ENCODE data around the gene CLASP1.

CLASP1 gene

GRCh38 chr2:121605820-121606733, 43.2 kb downstream of the CLASP1 start:
- peaks cover 0 to 65% (median 8%) of the 10 kb centered on the region in 11 experiments; a peak in 10 of 22 replicates for H4K20me1 ChIP-seq
- no peak overlapping the region for H3K9ac ChIP-seq
- no peaks in the 10 kb centered on the region; a peak in 1 of 20 replicates for H3K4me1 ChIP-seq
- no peak overlapping the region for H3K27ac ChIP-seq
- H3K36me3 ChIP-seq = peaks cover 59 to 86% (median 72%) of the 10 kb centered on the region in 11 experiments
- peaks cover 15 to 80% (median 49%) of the 10 kb centered on the region in 11 experiments for H3K9me3 ChIP-seq (replicated peaks in 1 of 11)
- no peak for TF ChIP-seq Cebpa-rat (IDR thresholded peaks at IDR 0.05)
- H3K4me2 ChIP-seq = no peak overlapping the region
- H3K4me3 ChIP-seq = no peak overlapping the region
- no peaks in the 10 kb centered on the region for H3K27me3 ChIP-seq

- Histone ChIP-seq H3K9me3 (replicated peaks in 1 of 11) (peaks cover 0 to 51% (median 20%) of the 10 kb centered on the region in 11 experiments; a peak in 15 of 22 replicates), H4K20me1 (peaks cover 0 to 84% (median 8%) of the 10 kb centered on the region in 11 experiments; a peak in 11 of 22 replicates), H3K4me1 (peaks cover 0 to 9% (median 5%) of the 10 kb centered on the region in 10 experiments; a peak in 11 of 20 replicates), H3K4me3 (no peak overlapping the region), H3K4me2 (no peak overlapping the region), H3K27ac (no peak overlapping the region), H3K9ac (no peak overlapping the region), H3K27me3 (no peaks in the 10 kb centered on the region), H3K36me3 (peaks cover 66 to 95% (median 83%) of the 10 kb centered on the region in 11 experiments)
- TF ChIP-seq Cebpa-rat (IDR thresholded peaks at IDR 0.05) = no peak
Observed at GRCh38 chr2:121603185-121603584, 46.1 kb downstream of the CLASP1 start.

- Histone ChIP-seq H3K36me3 (peaks cover 43 to 81% (median 71%) of the 10 kb centered on the region in 11 experiments), H3K4me2 (no peak overlapping the region)
- no peak for TF ChIP-seq Cebpa-rat (IDR thresholded peaks at IDR 0.05)
Observed at GRCh38 chr2:121599963-121600651, 49.2 kb downstream of the CLASP1 start.

GRCh38 chr2:121598087-121598486, 51.2 kb downstream of the CLASP1 start:
- H3K4me2 ChIP-seq = peak overlapping the region in 10 of 11 experiments; percentile 69 to 86 (median 78); a peak in 9 of 22 replicates
- no peak overlapping the region for H3K4me3 ChIP-seq
- no peak overlapping the region for H3K9ac ChIP-seq

More at GRCh38 chr2:121599963-121600651, 49.2 kb downstream of the CLASP1 start:
- no peak overlapping the region for H3K9ac ChIP-seq
- peaks cover 0 to 83% (median 8%) of the 10 kb centered on the region in 11 experiments; a peak in 11 of 22 replicates for H4K20me1 ChIP-seq
- no peak overlapping the region for H3K4me3 ChIP-seq
- H3K4me1 ChIP-seq = peaks cover 26 to 39% (median 33%) of the 10 kb centered on the region in 10 experiments
- no peaks in the 10 kb centered on the region for H3K27me3 ChIP-seq
- peaks cover 0 to 23% (median 11%) of the 10 kb centered on the region in 11 experiments; a peak in 12 of 22 replicates for H3K9me3 ChIP-seq (replicated peaks in 1 of 11)
- H3K27ac ChIP-seq = no peak overlapping the region

GRCh38 chr2:121596221-121597080, 52.8 kb downstream of the CLASP1 start:
- Histone ChIP-seq H3K9ac (peak overlapping the region; percentile 69 to 84 (median 76)), H3K4me2 (peak overlapping the region; percentile 69 to 86 (median 80)), H3K9me3 (replicated peaks in 1 of 11) (0 out of 22 replicates have a peak, but pooled peaks cover 0 to 3% (median 0%) of the 10 kb centered on the region in 11 experiments), H3K4me1 (peaks cover 26 to 41% (median 35%) of the 10 kb centered on the region in 10 experiments), H3K27me3 (no peaks in the 10 kb centered on the region), H4K20me1 (peaks cover 0 to 79% (median 13%) of the 10 kb centered on the region in 11 experiments; a peak in 15 of 22 replicates), H3K36me3 (peaks cover 8 to 66% (median 47%) of the 10 kb centered on the region in 11 experiments), H3K27ac (peak overlapping the region; percentile 57 to 90 (median 84)), H3K4me3 (peak overlapping the region; percentile 36 to 62 (median 48); a peak in 18 of 20 replicates)
- peak in 9 of 11 experiments; percentile 12 to 83 (median 59); a peak in 9 of 22 replicates for TF ChIP-seq Cebpa-rat (IDR thresholded peaks at IDR 0.05)

More at GRCh38 chr2:121598087-121598486, 51.2 kb downstream of the CLASP1 start:
- Histone ChIP-seq H3K36me3 (peaks cover 24 to 81% (median 61%) of the 10 kb centered on the region in 11 experiments), H3K9me3 (replicated peaks in 1 of 11) (peaks cover 0 to 15% (median 0%) of the 10 kb centered on the region in 11 experiments; a peak in 3 of 22 replicates), H4K20me1 (peaks cover 0 to 76% (median 8%) of the 10 kb centered on the region in 11 experiments; a peak in 11 of 22 replicates), H3K4me1 (peaks cover 26 to 40% (median 33%) of the 10 kb centered on the region in 10 experiments), H3K27me3 (no peaks in the 10 kb centered on the region), H3K27ac (peak overlapping the region in 2 of 11 experiments; percentile 19 to 90; a peak in 1 of 22 replicates)
- TF ChIP-seq Cebpa-rat (IDR thresholded peaks at IDR 0.05) = no peak

GRCh38 chr2:121595012-121595891, 54.0 kb downstream of the CLASP1 start:
- H3K36me3 ChIP-seq = peaks cover under 1 to 59% (median 35%) of the 10 kb centered on the region in 11 experiments
- H3K9ac ChIP-seq = peak overlapping the region in 5 of 11 experiments; percentile 72 to 84 (median 79); a peak in 8 of 22 replicates
- no peaks in the 10 kb centered on the region for H3K27me3 ChIP-seq
- peaks cover 0 to 77% (median 22%) of the 10 kb centered on the region in 11 experiments; a peak in 15 of 22 replicates for H4K20me1 ChIP-seq
- H3K4me2 ChIP-seq = peak overlapping the region in 9 of 11 experiments; percentile 69 to 86 (median 81); a peak in 16 of 22 replicates
- no peak for TF ChIP-seq Cebpa-rat (IDR thresholded peaks at IDR 0.05)
- H3K4me3 ChIP-seq = no peak overlapping the region
- H3K4me1 ChIP-seq = peaks cover 26 to 44% (median 33%) of the 10 kb centered on the region in 10 experiments
- peak overlapping the region in 8 of 11 experiments; percentile 77 to 90 (median 84); a peak in 13 of 22 replicates for H3K27ac ChIP-seq
- H3K9me3 ChIP-seq (replicated peaks in 1 of 11) = no peaks in the 10 kb centered on the region

GRCh38 chr2:121591199-121591598, 58.1 kb downstream of the CLASP1 start:
- peaks cover 5 to 27% (median 10%) of the 10 kb centered on the region in 10 experiments for H3K4me1 ChIP-seq
- H3K36me3 ChIP-seq = peaks cover 28 to 72% (median 45%) of the 10 kb centered on the region in 11 experiments
- peak overlapping the region in 3 of 11 experiments; percentile 7 to 29 (median 13); a peak in 4 of 22 replicates for H3K4me2 ChIP-seq
- no peaks in the 10 kb centered on the region for H3K9me3 ChIP-seq (replicated peaks in 1 of 11)
- H3K4me3 ChIP-seq = no peak overlapping the region
- no peak overlapping the region for H3K27ac ChIP-seq
- no peak for TF ChIP-seq Cebpa-rat (IDR thresholded peaks at IDR 0.05)
- H4K20me1 ChIP-seq = peaks cover 3 to 80% (median 44%) of the 10 kb centered on the region in 11 experiments; a peak in 17 of 22 replicates
- no peak overlapping the region for H3K9ac ChIP-seq
- no peaks in the 10 kb centered on the region for H3K27me3 ChIP-seq

Data from BLaER1 treated with 17β-estradiol and CSF1 and Interleukin-3, amounts not matched to agents 10 nM and 100 nM (cell line).